Esophagus squamous epithelium (tissue), 5 donors: Measurements from ENCODE around the gene ADAMTS2. TPM values are rescaled to one million over a fixed set of nuclear protein-coding genes. Genes with fewer than 3 reads are reported as not detected.
A peak's percentile ranks its signal among the peaks of the same experiment; 100 is the strongest.

Source experiments
- DNase-seq: peaks from one replicate; lab custom pipeline; 2025; lab: John Stamatoyannopoulos, UW
- H3K27ac ChIP-seq, 4 donors: fragments of 200-600 bp; sonication (generic); one replicate each; pipeline ENCODE4 v1.5.1; 2016 to 2019; ENCODE audit warnings: mild to moderate bottlenecking in 1 of 4
- H3K27me3 ChIP-seq, 4 donors: fragments of 200-600 bp; sonication (generic); 1 replicate in 3 of 4; 2 replicates in 1 of 4; pipeline versions ENCODE4 v1.5.1 to v1.6.0; 2017 to 2021; ENCODE audit warnings: antibody characterized with exemption in 1 of 4
- H3K36me3 ChIP-seq, 3 donors: fragments of 200-600 bp; sonication (generic); one replicate each; pipeline ENCODE4 v1.5.1; 2016 to 2019
- H3K4me1 ChIP-seq, 3 donors: fragments of 200-600 bp; sonication (generic); one replicate each; pipeline ENCODE4 v1.5.1; 2017 to 2019
- H3K4me3 ChIP-seq, 4 donors: fragments of 200-600 bp; sonication (generic); 1 replicate in 3 of 4; 2 replicates in 1 of 4; pipeline ENCODE4 v1.5.1; 2016 to 2019; ENCODE audit warnings: mild to moderate bottlenecking in 2 of 4, moderate library complexity in 1 of 4
- H3K9me3 ChIP-seq, 3 donors: fragments of 200-600 bp; sonication (generic); one replicate each; pipeline ENCODE4 v1.5.1; 2016 to 2019
- CTCF ChIP-seq, 6 experiments: fragments of 450-650 bp in 4 of 6; fragments of 200-600 bp in 2 of 6; sonication (generic) in 2 of 6; IDR thresholded peaks; one replicate each; pipeline ENCODE4 v1.5.1; 2016 to 2019; ENCODE audit warnings: antibody characterized with exemption in 6 of 6, mild to moderate bottlenecking in 4 of 6, moderate library complexity in 4 of 6
- POLR2A ChIP-seq, 4 donors: fragments of 450-650 bp; IDR thresholded peaks; one replicate each; pipeline ENCODE4 v1.6.1; 2017; ENCODE audit warnings: antibody characterized with exemption in 4 of 4, mild to moderate bottlenecking in 4 of 4, moderate library complexity in 3 of 4
- WGBS, 2 donors: methylation state at CpG; one replicate each; pipeline ENCODE4 v1.1.5; 2018; 5-methylcytosine and 5-hydroxymethylcytosine counted together
- intact Hi-C: fragments of 100-400 bp; cut with DNase I; formaldehyde crosslinking; loops from one replicate; pipeline ENCODE4 v1.15.0; 2022
- total RNA-seq, 4 donors: library from RNA; depleted of rRNA; stranded (reverse); fragments of >200 nt; gene quantifications; one replicate each; pipeline ENCODE4 v1.1.0, GENCODE V29; 2016
- donor health status: DM: yes; HTN: yes; CAD: no.

Gene ADAMTS2
- total RNA-seq, 4 donors from 2014 or later: 1.3 to 10.3 (median 5.2) TPM

- 85 to 86% methylated on average over 10 of the region's 10 CpGs for WGBS, 2 donors
- no peaks in the 10 kb centered on the region for H3K27me3 ChIP-seq
- no peaks in the 10 kb centered on the region for H3K9me3 ChIP-seq
- no peaks in the 10 kb centered on the region for H3K36me3 ChIP-seq
- no peak for TF ChIP-seq CTCF (IDR thresholded peaks at IDR 0.05)
- no peak for TF ChIP-seq POLR2A (IDR thresholded peaks at IDR 0.05)
- intact Hi-C loops: no loop called here
- no peak overlapping the region for H3K4me3 ChIP-seq
- no peak for DNase-seq
- H3K27ac ChIP-seq: no peak overlapping the region
- H3K4me1 ChIP-seq: peaks cover 0 to 8% (median 0%) of the 10 kb centered on the region in 3 donors
These were observed 199.0 kb downstream of the ADAMTS2 start for GRCh38 chr5:179146277-179146676.

GRCh38 chr5:179143446-179143845, 201.8 kb downstream of the ADAMTS2 start:
- intact Hi-C loops: no loop called here

GRCh38 chr5:179142434-179143198, 202.6 kb downstream of the ADAMTS2 start:
- H3K4me3 ChIP-seq: no peak overlapping the region
- peak overlapping the region in 1 of 4 donors; percentile 33 for H3K27ac ChIP-seq
- H3K27me3 ChIP-seq: peaks cover 0 to 22% (median 0%) of the 10 kb centered on the region in 4 donors
- H3K4me1 ChIP-seq: peaks cover 0 to 21% (median 0%) of the 10 kb centered on the region in 3 donors
- no peak for TF ChIP-seq POLR2A (IDR thresholded peaks at IDR 0.05)
- TF ChIP-seq CTCF (IDR thresholded peaks at IDR 0.05): no peak
- no peaks in the 10 kb centered on the region for H3K36me3 ChIP-seq
- WGBS, 2 donors: 39 to 52% methylated on average over 3 of the region's 3 CpGs
- no peaks in the 10 kb centered on the region for H3K9me3 ChIP-seq
- no peak for DNase-seq
- intact Hi-C loops: no loop called here

More at GRCh38 chr5:179143446-179143845, 201.8 kb downstream of the ADAMTS2 start:
- no peaks in the 10 kb centered on the region for H3K9me3 ChIP-seq
- peaks cover 0 to 17% (median 0%) of the 10 kb centered on the region in 3 donors for H3K4me1 ChIP-seq
- DNase-seq: no peak
- peaks cover 0 to 13% (median 0%) of the 10 kb centered on the region in 4 donors for H3K27me3 ChIP-seq
- no peak overlapping the region for H3K4me3 ChIP-seq
- 72% methylated on average over 7 of the region's 7 CpGs for WGBS, 2 donors
- no peak overlapping the region for H3K27ac ChIP-seq
- TF ChIP-seq CTCF (IDR thresholded peaks at IDR 0.05) (no peak), POLR2A (IDR thresholded peaks at IDR 0.05) (no peak)
- no peaks in the 10 kb centered on the region for H3K36me3 ChIP-seq

- no peak for DNase-seq
- Histone ChIP-seq H3K4me3 (no peak overlapping the region), H3K9me3 (no peaks in the 10 kb centered on the region), H3K27me3 (peaks cover 0 to 25% (median 0%) of the 10 kb centered on the region in 4 donors), H3K36me3 (no peaks in the 10 kb centered on the region), H3K27ac (no peak overlapping the region), H3K4me1 (peaks cover 0 to 21% (median 0%) of the 10 kb centered on the region in 3 donors)
- no peak for TF ChIP-seq POLR2A (IDR thresholded peaks at IDR 0.05)
- TF ChIP-seq CTCF (IDR thresholded peaks at IDR 0.05): no peak
- 33 to 100% methylated on average over 1 of the region's 1 CpG for WGBS, 2 donors
- intact Hi-C loops: no loop called here
These were observed 203.4 kb downstream of the ADAMTS2 start for GRCh38 chr5:179141867-179142266.

- DNase-seq: no peak
- H3K27me3 ChIP-seq: peaks cover 0 to 25% (median 0%) of the 10 kb centered on the region in 4 donors
- no peaks in the 10 kb centered on the region for H3K9me3 ChIP-seq
- H3K27ac ChIP-seq: no peak overlapping the region
- intact Hi-C loops: no loop called here
- H3K4me3 ChIP-seq: no peak overlapping the region
- TF ChIP-seq CTCF (IDR thresholded peaks at IDR 0.05) (no peak), POLR2A (IDR thresholded peaks at IDR 0.05) (no peak)
- H3K36me3 ChIP-seq: no peaks in the 10 kb centered on the region
- H3K4me1 ChIP-seq: peaks cover 0 to 21% (median 0%) of the 10 kb centered on the region in 3 donors
- 93 to 98% methylated on average over 2 of the region's 3 CpGs for WGBS, 2 donors
These were observed 205.0 kb downstream of the ADAMTS2 start for GRCh38 chr5:179140293-179140692.
